OCI-LY1 (cell line): ENCODE results near the gene AAMDC.

Experiments used
- H2AFZ ChIP-seq: fragments of 200-600 bp; sonication (generic), shearing (Covaris generic); 2 replicates; pipeline ENCODE4 v1.6.0; 2014; ENCODE audit warnings: antibody characterized with exemption, mild to moderate bottlenecking, low read length
- H3F3A ChIP-seq: fragments of 200-600 bp; sonication (generic), shearing (Covaris generic); 2 replicates; pipeline ENCODE4 v1.6.0; 2014; ENCODE audit warnings: mild to moderate bottlenecking, antibody characterized with exemption, low read length, moderate library complexity; ENCODE audit not compliant: insufficient read depth
- H3K27ac ChIP-seq: fragments of 200-600 bp; sonication (generic); 2 replicates; pipeline ENCODE4 v1.5.1; 2014; ENCODE audit warnings: low read length, mixed run types, mild to moderate bottlenecking, low read depth; ENCODE audit not compliant: poor library complexity, severe bottlenecking
- H3K27me3 ChIP-seq: fragments of 200-600 bp; sonication (generic); 2 replicates; pipeline ENCODE4 v1.6.0; 2014; ENCODE audit warnings: antibody characterized with exemption, mild to moderate bottlenecking, low read length, moderate library complexity; ENCODE audit not compliant: insufficient read depth
- H3K36me3 ChIP-seq: fragments of 200-600 bp; sonication (generic); 2 replicates; pipeline ENCODE4 v1.6.1; 2014; ENCODE audit warnings: mild to moderate bottlenecking, antibody characterized with exemption, low read length, moderate library complexity, mixed read lengths; ENCODE audit not compliant: insufficient read depth
- H3K4me1 ChIP-seq: fragments of 200-600 bp; sonication (generic); 2 replicates; pipeline ENCODE4 v1.5.1; 2014; ENCODE audit warnings: mild to moderate bottlenecking, low read length, moderate library complexity; ENCODE audit not compliant: insufficient read depth, severe bottlenecking
- H3K4me2 ChIP-seq: fragments of 200-600 bp; sonication (generic), shearing (Covaris generic); 2 replicates; pipeline ENCODE4 v1.6.1; 2014; ENCODE audit warnings: low read length
- H3K4me3 ChIP-seq: fragments of 200-600 bp; sonication (generic); 2 replicates; pipeline ENCODE4 v1.5.1; 2014; ENCODE audit warnings: low read length, low read depth, mild to moderate bottlenecking, mixed read lengths; ENCODE audit not compliant: poor library complexity, severe bottlenecking
- H3K79me2 ChIP-seq: fragments of 200-600 bp; shearing (Covaris generic); 2 replicates; pipeline ENCODE4 v1.6.1; 2016; ENCODE audit warnings: mixed run types, low read length, mixed read lengths; ENCODE audit not compliant: insufficient read depth
- H3K9ac ChIP-seq: fragments of 200-600 bp; sonication (generic), shearing (Covaris generic); 2 replicates; pipeline ENCODE4 v1.6.1; 2014; ENCODE audit warnings: mild to moderate bottlenecking, low read length, mixed read lengths
- H3K9me2 ChIP-seq: fragments of 200-600 bp; sonication (generic), shearing (Covaris generic); 2 replicates; pipeline ENCODE4 v1.6.1; 2014; ENCODE audit warnings: low read depth, mild to moderate bottlenecking, low read length, mixed read lengths
- H3K9me3 ChIP-seq: fragments of 200-600 bp; shearing (Covaris generic); 2 replicates; pipeline ENCODE4 v1.6.1; 2014; ENCODE audit warnings: low read length, mixed read lengths
- H4K20me1 ChIP-seq: fragments of 200-600 bp; sonication (generic), shearing (Covaris generic); 2 replicates; pipeline ENCODE4 v1.6.0; 2016; ENCODE audit warnings: mild to moderate bottlenecking, low read length; ENCODE audit not compliant: insufficient read depth
- CTCF ChIP-seq: fragments of 200-600 bp; sonication (generic), shearing (Covaris generic); IDR thresholded peaks from 2 replicates; pipeline ENCODE4 v1.5.1; 2017; ENCODE audit warnings: mild to moderate bottlenecking, antibody characterized with exemption, low read length, moderate library complexity, mixed read lengths
- EZH2 ChIP-seq: fragments of 200-600 bp; sonication (generic), shearing (Covaris generic); IDR thresholded peaks from 2 replicates; pipeline ENCODE4 v1.8.0; 2017; ENCODE audit warnings: borderline replicate concordance, mixed run types, mild to moderate bottlenecking, antibody characterized with exemption, low read length, moderate library complexity, mixed read lengths

The AAMDC gene

DNA sequence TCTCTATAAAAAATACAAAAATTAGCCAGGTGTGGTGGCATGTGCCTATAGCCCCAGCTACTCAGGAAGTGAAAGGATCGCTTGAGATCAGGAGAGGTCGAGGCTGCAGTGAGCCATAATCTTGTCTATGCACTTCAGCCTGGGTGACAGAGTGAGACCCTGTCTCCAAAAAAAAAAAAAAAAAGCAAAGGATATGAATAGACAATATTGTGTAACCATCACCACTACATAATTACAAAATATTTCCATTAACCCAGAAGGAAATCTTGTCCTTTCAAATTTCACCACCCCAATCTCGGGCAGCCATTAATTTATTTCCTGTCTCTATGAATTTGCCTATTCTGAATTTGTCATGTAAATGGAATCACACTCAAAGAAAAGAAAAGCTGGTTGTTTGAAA, 21.6 kb upstream of the AAMDC start:
- Histone ChIP-seq H3K9me2 (no peaks in the 10 kb centered on the region), H3K27ac (no peak overlapping the region), H3K36me3 (peaks cover 8% of the 10 kb centered on the region), H4K20me1 (peaks cover 2% of the 10 kb centered on the region; the same call in 1 of the 2 replicates), H3K27me3 (no peaks in the 10 kb centered on the region), H2AFZ (no peak overlapping the region), H3K4me3 (no peak overlapping the region), H3K4me2 (no peak overlapping the region), H3K79me2 (peaks cover 61% of the 10 kb centered on the region), H3F3A (no peaks in the 10 kb centered on the region), H3K9ac (no peak overlapping the region), H3K9me3 (peaks cover 3% of the 10 kb centered on the region; the same call in 1 of the 2 replicates), H3K4me1 (no peaks in the 10 kb centered on the region)
- no peak for TF ChIP-seq EZH2
- no peak for TF ChIP-seq CTCF

DNA sequence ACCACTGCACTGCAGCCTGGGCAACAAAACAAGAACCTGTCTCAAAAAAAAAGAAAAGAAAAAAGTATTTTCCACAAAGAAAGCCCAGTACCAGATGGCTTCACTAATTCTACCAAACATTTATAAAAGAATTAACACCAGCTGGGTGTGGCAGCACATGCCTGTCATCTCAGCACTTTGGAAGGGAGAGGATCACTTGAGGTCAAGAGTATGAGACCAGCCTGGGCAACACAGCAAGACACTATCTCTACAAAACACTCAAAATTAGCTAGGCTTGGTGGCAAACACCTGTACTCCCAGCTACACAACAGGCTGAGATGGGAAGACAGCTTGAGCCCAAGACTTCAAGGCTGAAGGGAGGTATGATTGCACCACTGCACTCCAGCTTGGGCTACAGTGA, 20.5 kb upstream of the AAMDC start:
- Histone ChIP-seq H3K4me2 (no peak overlapping the region), H3K9ac (no peak overlapping the region), H3F3A (no peaks in the 10 kb centered on the region), H3K36me3 (peaks cover 11% of the 10 kb centered on the region), H3K27me3 (no peaks in the 10 kb centered on the region), H2AFZ (no peak overlapping the region), H3K4me3 (no peak overlapping the region), H4K20me1 (no peaks in the 10 kb centered on the region), H3K9me2 (no peaks in the 10 kb centered on the region), H3K27ac (no peak overlapping the region), H3K9me3 (no peaks in the 10 kb centered on the region), H3K79me2 (peaks cover 55% of the 10 kb centered on the region), H3K4me1 (no peaks in the 10 kb centered on the region)
- TF ChIP-seq CTCF (no peak), EZH2 (no peak)

- H3K4me1 ChIP-seq = no peaks in the 10 kb centered on the region
- H3K9me2 ChIP-seq = no peaks in the 10 kb centered on the region
- no peak overlapping the region for H3K27ac ChIP-seq
- no peak for TF ChIP-seq CTCF
- no peak for TF ChIP-seq EZH2
- no peaks in the 10 kb centered on the region for H3F3A ChIP-seq
- no peak overlapping the region for H3K4me2 ChIP-seq
- no peaks in the 10 kb centered on the region for H4K20me1 ChIP-seq
- H3K9me3 ChIP-seq = no peaks in the 10 kb centered on the region
- H3K79me2 ChIP-seq = peaks cover 55% of the 10 kb centered on the region
- peaks cover 11% of the 10 kb centered on the region for H3K36me3 ChIP-seq
- H2AFZ ChIP-seq = no peak overlapping the region
- H3K4me3 ChIP-seq = no peak overlapping the region
- no peak overlapping the region for H3K9ac ChIP-seq
- H3K27me3 ChIP-seq = no peaks in the 10 kb centered on the region
Measured at GRCh38 chr11:77801477-77801876, 19.5 kb upstream of the AAMDC start.
